Left lobe of liver (tissue), 2 donors: ENCODE measurements around the gene PCOLCE2. TPM values are rescaled to one million over a fixed set of nuclear protein-coding genes. Genes with fewer than 3 reads are reported as not detected.

ENCODE experiments used
- ATAC-seq: fragments of 200-7000 bp; cut with Tn5 transposase; one replicate; pipeline ENCODE4 v1.9.1; 2020; ENCODE audit warnings: mild to moderate bottlenecking, moderate library complexity
- DNase-seq: peaks from one replicate; pipeline ENCODE4 v3.0.0-alpha.2; 2020; ENCODE audit warnings: low spot score
- total RNA-seq: library from RNA; stranded (reverse); gene quantifications from one replicate; pipeline ENCODE4 v1.2.1, GENCODE V29; 2021
- donor health status: DM: no; HTN: no; CAD: no; lungs with moderate emphysema.
- donor health status: DM: no; HTN: yes; CAD: no.

PCOLCE2 gene, protein sequence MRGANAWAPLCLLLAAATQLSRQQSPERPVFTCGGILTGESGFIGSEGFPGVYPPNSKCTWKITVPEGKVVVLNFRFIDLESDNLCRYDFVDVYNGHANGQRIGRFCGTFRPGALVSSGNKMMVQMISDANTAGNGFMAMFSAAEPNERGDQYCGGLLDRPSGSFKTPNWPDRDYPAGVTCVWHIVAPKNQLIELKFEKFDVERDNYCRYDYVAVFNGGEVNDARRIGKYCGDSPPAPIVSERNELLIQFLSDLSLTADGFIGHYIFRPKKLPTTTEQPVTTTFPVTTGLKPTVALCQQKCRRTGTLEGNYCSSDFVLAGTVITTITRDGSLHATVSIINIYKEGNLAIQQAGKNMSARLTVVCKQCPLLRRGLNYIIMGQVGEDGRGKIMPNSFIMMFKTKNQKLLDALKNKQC
- total RNA-seq: 8.2 TPM

DNA sequence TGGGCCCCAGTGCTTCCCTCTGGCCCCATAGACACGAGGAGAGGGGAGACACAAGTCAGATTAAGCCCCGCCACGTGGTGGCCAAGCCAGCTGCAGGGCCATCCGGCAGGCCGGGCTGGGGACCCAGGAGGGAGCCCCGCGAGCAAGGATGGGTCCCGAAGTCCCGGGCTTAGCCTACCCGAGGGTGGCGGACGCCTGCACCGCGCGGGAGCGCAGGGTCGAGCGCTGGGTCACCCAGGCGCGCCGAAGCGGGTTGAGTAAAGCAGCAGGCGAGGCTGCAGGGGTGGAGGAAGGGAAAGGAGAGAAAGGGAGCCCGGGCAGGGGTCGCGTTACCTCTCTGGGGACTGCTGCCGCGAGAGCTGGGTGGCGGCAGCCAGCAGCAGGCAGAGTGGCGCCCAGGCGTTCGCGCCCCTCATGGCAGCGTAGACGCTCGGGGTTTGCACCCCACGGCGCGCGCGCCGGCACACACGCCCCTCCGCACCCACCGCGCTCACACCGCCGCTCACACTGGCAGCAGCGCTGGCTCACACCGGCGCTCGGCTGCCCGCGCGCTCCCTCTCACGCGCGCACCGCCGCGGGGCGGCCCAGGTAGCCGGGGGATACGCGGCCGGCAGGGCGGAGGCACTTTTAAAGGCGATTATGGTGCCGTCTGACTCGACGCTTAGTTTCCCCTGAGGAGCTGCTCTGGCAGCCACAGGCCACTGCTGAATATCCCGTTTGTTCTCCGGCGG is at the start of gene PCOLCE2:
TSS of gene PCOLCE2 (minus strand) at position 603 of the 731 bp plus-strand sequence. CDS start at position 416, 187 bp downstream.
- peak; percentile 89 for ATAC-seq
- peak; percentile 55 for DNase-seq

DNA sequence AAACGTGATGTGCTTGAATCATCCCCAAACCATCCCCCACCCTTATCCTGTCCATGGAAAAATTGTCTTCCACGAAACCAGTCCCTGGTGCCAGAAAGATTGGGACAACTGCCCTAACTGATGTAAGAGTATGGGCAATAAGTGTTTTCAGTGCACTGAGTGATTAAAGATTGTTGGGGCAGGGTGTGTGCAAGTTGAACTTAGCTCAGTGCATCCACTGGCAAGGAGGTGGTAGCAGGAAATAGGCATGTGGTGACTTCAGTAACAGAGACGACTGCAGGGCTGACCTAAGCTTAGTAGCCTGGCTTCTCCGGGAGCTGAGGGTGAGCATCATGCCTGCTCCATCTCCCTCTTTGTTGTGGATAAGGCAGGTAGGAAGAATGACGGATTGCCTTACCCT is 47.1 kb upstream of the PCOLCE2 start:
- ATAC-seq: peak; percentile 81
- no peak for DNase-seq

DNA sequence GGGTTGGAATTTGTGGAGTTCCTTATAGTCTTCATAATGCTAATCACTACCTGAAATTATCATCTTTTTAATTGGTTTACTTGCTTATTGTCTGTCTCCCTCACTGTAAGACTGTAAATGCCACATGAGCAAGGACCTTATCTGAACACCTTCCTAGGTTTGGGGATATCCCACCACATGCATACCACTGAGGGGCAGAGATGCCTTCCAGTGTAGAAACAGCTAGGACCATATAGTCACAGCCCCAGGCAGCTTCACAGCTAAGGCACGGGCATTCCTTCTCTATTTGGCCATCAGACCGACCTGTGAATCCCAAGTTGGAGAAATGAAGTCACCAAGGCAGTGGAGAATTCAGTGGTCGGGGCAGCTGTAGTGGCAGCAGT is 46.0 kb upstream of the PCOLCE2 start:
- ATAC-seq (no peak), DNase-seq (no peak)

DNA sequence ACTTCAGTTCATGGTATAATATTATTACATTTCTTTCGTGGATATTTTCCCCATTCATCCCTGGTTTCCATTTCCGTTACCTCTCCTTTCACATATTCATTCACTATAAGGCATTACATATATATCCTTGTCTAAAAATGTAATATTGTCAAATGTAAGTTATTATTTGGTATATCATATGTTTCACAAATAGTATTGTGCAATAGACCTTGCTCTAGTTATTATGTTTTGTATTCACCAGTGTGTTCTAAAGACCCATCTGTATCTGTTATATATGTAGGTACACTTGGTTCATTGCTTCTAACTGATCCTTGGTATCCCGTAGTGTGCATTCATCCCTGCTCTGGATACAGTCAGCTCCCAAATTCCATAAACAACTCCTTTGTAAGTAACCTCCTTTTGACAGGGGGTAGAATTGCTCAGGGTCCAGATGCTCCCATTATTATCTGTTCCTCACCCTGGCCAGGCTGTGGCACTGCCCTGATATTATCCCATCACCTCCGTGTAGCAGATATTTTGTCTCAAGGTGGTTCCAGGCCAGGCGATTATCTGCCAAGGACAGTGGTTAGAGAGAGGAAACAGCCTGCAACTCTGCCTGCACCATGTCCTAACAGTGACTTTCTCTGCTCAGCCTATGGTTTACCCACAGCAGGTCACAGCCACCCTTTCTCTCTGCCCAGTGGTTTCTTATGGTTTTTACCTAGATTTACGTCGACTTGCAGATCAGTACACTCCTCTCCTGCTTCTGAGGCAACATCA is 45.4 kb upstream of the PCOLCE2 start:
- ATAC-seq (no peak), DNase-seq (no peak)

DNA sequence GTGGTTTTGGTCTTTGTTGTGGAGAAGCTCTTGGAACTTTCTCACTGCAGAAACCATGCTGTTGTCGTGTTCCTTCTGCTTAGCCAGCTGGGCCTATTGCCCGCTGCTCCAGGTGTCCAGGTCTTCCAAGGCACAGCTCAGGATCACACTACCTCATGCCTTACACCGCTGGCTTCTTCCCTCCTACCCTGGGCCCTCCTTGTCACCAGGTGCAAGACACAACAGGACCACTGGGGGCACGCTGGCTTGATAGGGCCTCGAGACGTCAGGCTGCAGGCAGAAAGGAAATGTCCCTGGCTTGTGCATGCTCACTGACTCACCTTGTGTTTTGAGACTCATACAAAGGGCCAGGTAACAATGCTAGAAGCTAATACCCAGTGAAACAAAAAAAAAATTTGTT is 42.3 kb upstream of the PCOLCE2 start:
- no peak for ATAC-seq
- DNase-seq: no peak

DNA sequence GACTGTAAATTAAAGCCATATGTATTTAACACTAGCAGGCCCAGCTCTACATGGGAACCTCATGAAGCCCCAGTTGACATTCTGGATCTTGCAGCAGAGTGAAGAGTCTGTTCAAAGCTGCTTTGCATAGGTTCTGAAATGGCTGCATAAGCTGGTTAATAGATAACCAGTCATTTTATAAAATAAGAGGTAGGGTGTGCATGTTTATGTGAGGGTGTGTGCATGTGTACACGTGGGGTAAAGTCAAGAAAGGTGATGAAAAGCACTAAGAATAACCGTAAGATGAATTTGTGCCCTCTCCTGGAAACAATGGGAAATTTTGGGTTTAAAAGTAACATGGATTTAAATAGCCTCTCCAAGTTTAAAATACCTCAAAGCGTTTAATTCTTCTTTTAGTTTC is 41.6 kb upstream of the PCOLCE2 start:
- ATAC-seq (no peak), DNase-seq (no peak)

DNA sequence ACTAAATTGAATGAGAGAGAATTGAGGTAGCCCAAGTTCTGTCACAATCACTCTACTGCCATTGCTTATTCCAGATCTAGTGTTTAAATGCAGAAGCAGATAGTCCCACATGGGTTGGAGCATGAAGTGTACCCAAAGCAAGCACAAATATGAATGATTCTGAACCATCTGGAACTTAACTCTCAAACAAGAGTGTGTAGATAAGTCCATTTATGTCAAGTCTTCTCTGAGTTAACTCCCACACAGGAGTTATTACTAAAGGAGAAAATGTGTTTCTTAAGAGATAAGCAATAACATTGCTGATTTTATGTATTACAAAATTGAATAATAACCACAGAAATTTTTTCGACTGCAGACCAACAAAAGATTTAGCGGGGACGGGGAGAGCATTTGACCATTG is 41.0 kb upstream of the PCOLCE2 start:
- ATAC-seq: no peak
- DNase-seq: no peak

DNA sequence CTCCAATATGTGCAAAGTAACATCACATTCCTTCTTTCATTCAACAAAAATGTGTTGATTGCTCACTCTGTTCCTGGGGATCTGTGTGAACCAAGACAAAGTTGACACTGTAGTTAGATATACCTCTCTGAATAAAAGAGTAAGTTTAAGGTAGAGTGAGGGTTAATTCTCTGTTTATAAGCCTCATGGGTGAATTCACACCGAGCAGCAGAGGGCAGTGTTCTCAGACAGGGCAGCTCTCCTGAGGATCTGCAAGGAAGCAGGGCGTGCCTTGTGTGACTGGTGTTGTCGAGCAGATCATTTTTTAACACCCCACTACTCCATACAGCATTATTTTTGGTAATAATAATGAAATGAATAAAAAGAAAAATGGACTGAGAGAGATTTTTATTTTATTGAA is 40.2 kb upstream of the PCOLCE2 start:
- DNase-seq (peak; percentile 72), ATAC-seq (peak; percentile 86)

DNA sequence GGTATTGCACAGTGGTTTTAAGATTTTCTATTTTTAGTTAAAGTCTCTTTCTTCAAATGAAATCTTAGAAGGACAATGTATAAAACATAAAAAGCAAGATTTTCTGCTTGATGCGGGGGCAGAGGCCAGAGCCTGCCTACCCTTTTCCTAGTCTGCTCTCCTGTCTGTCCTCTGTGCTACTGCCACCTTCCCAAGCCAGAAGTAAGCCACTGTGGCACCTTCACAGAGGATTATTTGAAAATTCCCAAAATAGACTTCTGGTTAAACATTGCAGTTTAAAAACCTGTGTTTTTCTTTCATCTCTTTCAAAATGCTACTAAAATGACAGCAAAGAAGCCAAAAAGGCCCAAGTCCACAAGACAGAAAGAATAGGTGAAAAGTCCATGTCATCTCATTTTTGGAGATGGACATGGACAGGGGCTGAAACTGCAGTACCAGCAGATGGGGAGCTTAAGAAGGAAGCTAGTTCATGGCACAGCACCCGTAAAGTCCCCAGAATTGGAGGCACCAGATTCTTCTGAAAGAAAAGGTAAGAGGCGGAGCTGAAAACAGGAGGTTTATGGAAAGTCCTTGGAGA is 37.6 kb upstream of the PCOLCE2 start:
- peak; percentile 74 for ATAC-seq
- no peak for DNase-seq

DNA sequence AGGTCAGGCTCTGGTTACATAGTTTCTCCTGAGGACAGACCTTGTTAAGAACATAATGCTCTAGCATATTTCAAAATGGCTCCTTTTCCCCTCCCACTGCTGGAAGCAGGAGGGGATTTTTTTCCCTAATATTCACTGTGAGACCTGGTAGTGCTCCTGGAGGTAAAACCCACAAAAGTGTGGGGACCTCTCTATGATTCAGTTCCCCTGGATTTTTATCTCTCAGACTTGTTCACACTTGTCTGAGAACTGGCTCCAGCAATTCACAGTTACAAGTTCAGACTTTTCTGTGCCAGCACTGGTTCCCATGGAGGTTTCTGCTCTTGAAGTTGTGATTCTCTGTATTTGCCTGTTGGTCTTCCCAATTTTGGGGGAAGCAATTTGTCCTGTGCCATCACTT is 36.3 kb upstream of the PCOLCE2 start:
- ATAC-seq (no peak), DNase-seq (no peak)

DNA sequence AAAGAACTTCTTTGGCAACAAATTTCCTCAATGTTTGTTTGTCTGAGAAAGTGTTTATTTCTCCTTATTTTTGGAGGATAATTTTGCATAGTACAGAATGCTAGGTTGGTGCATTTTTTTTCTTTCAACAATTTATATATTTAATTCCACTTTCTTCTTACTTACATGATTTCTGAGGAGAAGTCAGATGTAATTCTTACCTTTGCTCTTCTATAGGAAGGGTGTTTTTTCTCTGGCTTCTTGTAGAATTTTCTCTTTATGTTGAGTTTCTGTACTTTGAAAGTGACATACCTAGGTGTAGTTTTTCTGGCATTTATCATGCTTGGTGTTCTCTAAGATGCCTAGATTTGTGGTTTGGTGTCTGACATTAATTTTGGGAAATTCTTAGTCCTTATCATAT is 34.8 kb upstream of the PCOLCE2 start:
- DNase-seq (no peak), ATAC-seq (no peak)

DNA sequence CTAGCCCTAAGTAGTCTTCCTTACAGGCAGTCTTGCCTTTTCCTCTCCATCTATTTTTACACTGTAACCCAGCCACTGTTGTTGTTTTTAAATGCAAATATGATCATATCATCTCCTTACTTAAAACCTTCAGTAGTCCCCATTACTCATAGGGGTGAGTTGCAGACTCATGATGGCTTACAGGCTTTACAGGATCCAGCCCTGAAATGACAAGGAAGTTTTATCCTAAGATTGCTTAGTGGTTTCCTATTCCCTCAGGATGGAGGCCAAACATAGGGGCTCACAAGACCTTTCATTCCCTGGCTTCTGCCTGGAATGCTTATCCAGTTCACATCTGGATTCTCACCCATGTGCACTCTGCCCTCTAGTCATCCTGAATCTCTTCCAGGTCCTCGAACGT is 27.7 kb upstream of the PCOLCE2 start:
- DNase-seq (no peak), ATAC-seq (no peak)

DNA sequence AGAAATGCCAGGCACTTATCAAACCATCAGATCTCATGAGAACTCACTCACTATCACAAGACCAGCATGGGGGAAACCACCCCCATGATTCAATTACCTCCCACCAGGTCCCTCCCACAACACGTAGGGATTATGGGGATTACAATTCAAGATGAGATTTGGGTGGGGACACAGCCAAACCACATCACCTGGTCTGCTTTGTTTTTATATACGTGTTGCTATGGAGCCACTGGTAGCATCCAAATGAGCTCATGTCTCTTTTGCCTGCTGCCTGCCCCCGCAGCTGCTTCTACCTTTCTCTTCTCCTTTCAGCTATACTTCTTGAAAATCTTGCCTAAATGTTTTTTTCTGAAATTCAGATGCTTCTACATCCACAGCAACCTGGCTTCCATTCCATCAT is 26.8 kb upstream of the PCOLCE2 start:
- ATAC-seq (no peak), DNase-seq (no peak)

DNA sequence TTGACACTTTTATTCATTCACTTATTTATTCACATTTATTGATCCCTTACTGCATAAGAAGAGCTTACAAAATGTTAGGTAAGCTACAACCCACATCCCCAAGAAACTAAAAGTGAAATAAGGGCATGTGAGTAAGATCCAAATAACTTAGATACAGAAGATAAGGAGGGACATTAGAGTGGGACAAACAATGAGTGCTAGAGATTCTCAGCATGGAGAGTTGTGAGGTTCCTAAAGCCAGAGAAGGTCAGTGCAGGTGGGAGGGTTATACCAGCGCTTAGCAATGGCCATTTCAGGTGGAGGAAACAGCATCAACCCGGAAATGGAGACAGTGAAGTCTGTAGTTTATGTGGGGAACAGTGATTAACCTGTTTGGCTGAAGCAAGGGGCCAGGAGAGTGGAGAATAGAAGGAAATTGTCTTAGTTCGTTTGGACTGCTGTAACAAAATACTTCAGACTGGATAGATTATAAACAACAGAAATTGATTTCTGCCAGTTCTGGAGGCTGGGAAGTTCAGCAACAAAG is 25.5 kb upstream of the PCOLCE2 start:
- ATAC-seq: no peak

DNA sequence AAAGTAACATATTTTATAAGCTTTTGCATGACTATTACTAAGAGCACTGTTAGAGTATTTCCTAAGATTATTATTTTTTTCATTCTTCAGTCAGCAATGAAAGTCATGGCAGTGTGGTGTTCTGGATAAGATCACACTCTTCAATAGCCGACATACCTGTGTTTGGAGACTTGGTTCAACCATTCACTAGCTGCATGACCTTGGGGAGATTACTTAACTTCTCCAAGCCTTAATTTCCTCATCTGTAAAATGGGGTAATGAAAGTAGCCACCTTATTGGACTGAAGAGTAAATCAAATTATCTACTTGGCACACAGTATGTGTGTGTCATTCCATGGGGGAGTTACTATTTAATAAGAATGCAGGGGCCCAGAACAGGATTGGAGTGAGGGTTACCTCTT is 24.5 kb upstream of the PCOLCE2 start:
- DNase-seq (no peak), ATAC-seq (no peak)

More for the DNA sequence above, 25.5 kb upstream of the PCOLCE2 start:
- no peak for DNase-seq

DNA sequence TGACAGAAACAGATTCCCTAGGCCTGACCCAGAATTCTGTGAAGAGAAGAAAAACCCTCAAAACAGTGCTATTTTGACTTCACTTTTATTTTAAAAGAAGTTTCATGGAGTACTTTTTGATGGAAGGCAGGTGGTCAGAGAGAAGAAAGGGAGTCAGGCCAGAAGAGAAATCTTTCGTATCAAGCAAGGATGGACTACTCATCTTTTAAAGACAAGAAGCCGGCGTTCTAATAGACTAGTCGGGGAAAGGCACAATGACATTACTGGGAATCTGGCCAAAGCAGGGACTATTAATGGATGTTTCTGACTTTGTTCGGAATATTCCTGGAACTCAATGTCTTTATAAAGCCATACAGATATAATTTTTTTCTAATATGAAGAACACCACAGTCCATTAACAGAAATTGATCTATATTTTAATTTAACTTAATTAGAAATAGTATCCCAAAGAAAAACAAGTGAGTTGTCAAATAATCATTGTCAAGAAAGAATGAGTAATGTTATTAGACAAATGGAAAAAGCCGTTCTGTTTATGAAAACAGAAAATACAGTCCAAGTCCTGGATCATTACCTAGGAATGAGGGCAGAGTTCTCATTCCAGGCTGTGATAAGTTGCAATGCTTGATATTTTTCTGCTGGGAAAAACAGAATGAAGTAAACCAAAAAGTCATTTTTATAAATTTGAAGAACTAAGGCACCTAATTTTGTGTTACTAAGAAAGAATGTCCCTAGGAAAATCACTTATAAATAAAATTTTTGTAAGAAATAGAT is 23.7 kb upstream of the PCOLCE2 start:
- ATAC-seq (peak; percentile 37), DNase-seq (no peak)

DNA sequence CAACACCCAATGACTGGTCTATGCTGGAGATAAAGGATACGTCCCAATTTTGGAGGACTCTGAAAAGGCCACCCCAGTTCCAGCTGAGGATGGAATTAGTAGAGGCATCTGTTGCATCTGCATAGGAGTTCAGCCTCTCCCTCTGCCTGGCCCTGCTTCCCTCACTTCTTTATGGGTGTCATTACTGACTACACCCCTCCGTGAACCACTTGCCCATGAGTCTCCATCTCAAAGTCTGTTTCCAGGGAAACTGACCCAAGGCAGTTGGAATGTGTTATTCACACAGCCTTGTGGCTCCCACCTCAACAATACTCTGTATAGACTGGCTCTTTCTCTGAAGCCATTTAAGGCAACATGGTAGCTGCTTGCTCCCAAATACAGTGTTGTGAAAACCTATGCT is 21.4 kb upstream of the PCOLCE2 start:
- DNase-seq (no peak), ATAC-seq (no peak)

DNA sequence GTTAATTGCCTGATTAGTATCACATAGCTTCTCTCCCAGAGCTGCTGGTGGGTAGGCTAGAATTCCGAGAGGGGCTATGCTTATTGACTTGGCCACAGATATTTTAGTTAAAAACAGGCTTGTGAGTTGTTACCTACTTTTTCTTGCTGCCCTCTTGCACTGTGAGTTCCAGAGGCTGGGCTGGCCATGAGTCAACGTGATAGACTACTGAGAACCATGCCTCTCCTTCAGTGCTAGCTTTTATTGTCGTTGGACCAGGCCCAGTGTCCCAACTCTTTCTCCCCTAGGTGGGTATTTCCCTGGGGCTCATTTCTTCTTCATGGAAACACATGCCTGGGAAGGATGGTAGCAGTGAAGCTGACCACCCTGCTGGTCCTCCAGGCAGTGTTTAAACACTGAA is 20.4 kb upstream of the PCOLCE2 start:
- ATAC-seq (no peak), DNase-seq (no peak)

DNA sequence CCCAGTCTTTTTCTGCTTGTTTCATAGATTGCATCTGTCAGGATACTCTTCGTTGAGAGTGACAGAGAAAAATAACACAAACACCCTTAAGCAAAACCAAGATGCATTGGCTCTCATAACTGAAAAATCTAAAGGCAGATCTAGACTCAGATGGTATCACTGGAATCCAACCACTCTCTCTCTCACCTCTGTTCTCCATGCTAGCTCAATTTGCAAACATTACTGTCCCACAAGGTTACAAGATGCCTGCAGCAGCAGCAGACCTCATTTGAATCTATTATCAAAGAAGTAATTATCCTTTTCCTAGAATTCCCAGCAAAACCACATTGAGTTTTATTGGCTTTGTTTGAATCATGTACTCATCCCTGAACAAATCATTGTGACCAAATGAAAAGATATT is 19.1 kb upstream of the PCOLCE2 start:
- ATAC-seq (no peak), DNase-seq (no peak)
